Large intestine (tissue), 3 donors: ENCODE results near the gene AUTS2. TPM values are rescaled to one million over a fixed set of nuclear protein-coding genes. Genes with fewer than 3 reads are reported as not detected.

Source experiments
- DNase-seq, 2 donors: peaks; one replicate each; pipeline versions ENCODE4 v3.0.0 to v3.0.0-alpha.2; 2013
- H3K27ac ChIP-seq: one replicate; pipeline ENCODE4 v1.5.1; 2013; ENCODE audit warnings: low read length
- H3K27me3 ChIP-seq: 2 replicates; pipeline ENCODE4 v1.6.1; 2013; ENCODE audit warnings: low read length; ENCODE audit not compliant: control insufficient read depth, insufficient read depth
- H3K36me3 ChIP-seq: 2 replicates; pipeline ENCODE4 v1.6.1; 2013; ENCODE audit warnings: low read length; ENCODE audit not compliant: control insufficient read depth, insufficient read depth
- H3K4me1 ChIP-seq: one replicate; pipeline ENCODE4 v1.6.1; 2013; ENCODE audit warnings: low read length; ENCODE audit not compliant: control insufficient read depth, insufficient read depth
- H3K4me3 ChIP-seq: one replicate; pipeline ENCODE4 v1.5.1; 2013; ENCODE audit warnings: low read length
- H3K9me3 ChIP-seq: one replicate; pipeline ENCODE4 v1.6.1; 2013; ENCODE audit warnings: mild to moderate bottlenecking, low read depth, low read length, moderate library complexity; ENCODE audit not compliant: control insufficient read depth
- WGBS: methylation state at CpG from one replicate; pipeline ENCODE4 v1.1.5; 2013; ENCODE audit warnings: low lambda C conversion rate; ENCODE audit not compliant: insufficient coverage; 5-methylcytosine and 5-hydroxymethylcytosine counted together
- polyA plus RNA-seq: library from polyadenylated mRNA; unstranded; fragments of 120-200 nt; gene quantifications from one replicate; pipeline ENCODE4 v1.2.1, GENCODE V29; 2013

AUTS2 gene
- polyA plus RNA-seq, 1 donor = 51.3 TPM

DNA sequence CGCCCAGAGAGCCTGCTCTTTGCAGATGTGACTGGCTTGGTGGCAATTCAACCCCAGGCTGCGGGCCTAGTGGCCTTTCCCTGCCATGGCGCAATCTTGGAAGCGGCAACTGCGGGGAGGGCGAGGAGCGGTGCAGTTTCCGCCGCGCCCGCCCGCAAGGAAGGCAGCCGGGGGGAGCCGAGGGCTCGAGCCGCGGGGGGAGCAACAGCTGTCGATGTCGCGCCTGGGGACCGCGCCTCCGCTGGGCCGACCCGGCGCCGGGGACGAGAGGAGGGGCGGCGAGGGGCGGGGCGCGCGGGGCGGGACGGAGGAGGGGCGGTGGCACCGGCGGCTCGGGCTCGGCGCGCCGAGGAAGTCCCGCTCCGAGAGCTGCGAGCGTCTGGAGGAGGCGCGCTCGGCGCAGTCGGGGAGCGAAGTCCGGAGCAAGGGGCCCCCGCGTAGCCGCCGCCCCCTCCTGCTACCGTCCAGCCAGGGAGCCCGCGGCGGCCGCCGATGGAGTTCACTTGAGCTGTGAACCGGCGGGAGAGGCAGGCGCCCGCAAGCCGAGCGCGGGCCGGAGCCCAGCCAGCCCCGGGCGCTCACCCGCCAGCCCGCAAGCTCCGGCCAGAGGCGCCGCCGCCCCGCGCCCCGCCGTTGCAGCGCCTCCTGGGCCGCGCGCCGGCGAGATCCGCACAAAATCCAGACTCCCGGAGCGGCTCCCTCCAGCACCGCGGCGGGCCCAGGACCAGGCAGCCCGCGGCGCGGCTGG, 1095.6 kb downstream of the AUTS2 start:
- peaks cover 2% of the 10 kb centered on the region for H3K36me3 ChIP-seq
- WGBS = no CpG with 5 or more reads among the region's 101 CpGs

DNA sequence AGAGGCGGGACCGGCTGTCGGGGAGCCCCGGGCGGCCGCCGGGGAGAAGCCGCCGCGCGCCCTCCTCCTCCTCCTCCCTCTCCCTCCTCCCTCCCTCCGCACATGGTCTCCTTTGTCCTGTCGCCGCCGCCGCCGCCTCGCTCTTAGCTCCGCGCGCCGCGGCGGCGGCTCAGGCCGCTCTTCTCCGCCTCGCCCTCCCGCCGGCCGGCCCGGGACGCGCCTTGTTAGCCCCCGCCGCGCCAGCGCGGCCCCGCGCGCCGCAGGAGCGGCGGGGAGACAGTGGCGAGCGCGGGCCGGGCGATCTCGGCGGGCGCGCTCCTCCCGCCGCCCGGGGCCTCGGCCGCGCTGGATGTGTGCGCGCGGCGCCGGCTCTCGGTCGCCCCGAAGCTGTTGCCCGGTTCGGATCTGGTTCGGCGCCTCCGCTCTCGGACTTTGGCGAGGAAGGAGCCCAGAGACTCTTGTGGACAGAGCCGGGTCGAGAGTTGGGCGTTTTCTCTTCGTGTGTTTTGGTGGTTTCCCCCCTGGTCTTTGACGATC, 1096.2 kb downstream of the AUTS2 start:
- Histone ChIP-seq H3K27ac (peak overlapping the region; percentile 82), H3K36me3 (peaks cover 7% of the 10 kb centered on the region), H3K27me3 (no peaks in the 10 kb centered on the region), H3K9me3 (no peaks in the 10 kb centered on the region), H3K4me1 (peaks cover 7% of the 10 kb centered on the region), H3K4me3 (peak overlapping the region; percentile 93)
- DNase-seq = peak; percentile 37 to 81
- no CpG with 5 or more reads among the region's 80 CpGs for WGBS

More for the DNA sequence above, 1095.6 kb downstream of the AUTS2 start:
- Histone ChIP-seq H3K4me1 (peaks cover 7% of the 10 kb centered on the region), H3K27ac (peak overlapping the region; percentile 57), H3K4me3 (peak overlapping the region; percentile 46), H3K9me3 (no peaks in the 10 kb centered on the region), H3K27me3 (no peaks in the 10 kb centered on the region)
- peak; percentile 84 to 94 for DNase-seq

- no peaks in the 10 kb centered on the region for H3K9me3 ChIP-seq
- H3K36me3 ChIP-seq = peaks cover 10% of the 10 kb centered on the region
- no peaks in the 10 kb centered on the region for H3K27me3 ChIP-seq
- peak overlapping the region; percentile 93 for H3K4me3 ChIP-seq
- H3K4me1 ChIP-seq = peaks cover 7% of the 10 kb centered on the region
- peak in 1 of 2 donors; percentile 68 for DNase-seq
- WGBS = 0% methylated on average over 7 of the region's 77 CpGs
- H3K27ac ChIP-seq = peak overlapping the region; percentile 82
These were observed 1096.9 kb downstream of the AUTS2 start for GRCh38 chr7:70694971-70695794.

DNA sequence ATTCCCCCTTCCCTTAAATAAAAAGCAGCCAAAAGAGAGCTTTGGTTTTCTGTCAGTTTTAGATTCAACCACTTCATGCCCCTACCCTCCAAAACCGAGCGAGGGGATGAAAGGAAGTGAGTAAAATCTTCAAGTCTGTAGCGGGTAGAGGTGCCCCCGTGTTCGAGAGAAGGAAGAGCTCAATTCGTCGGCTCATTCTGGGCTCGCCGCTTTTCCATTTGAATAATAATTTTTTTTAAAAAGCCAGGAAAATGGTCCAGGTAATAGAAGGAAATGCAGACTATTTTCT, 1097.5 kb downstream of the AUTS2 start:
- 0% methylated on average over 7 of the region's 9 CpGs for WGBS
- no peak for DNase-seq
- peaks cover 12% of the 10 kb centered on the region for H3K36me3 ChIP-seq

DNA sequence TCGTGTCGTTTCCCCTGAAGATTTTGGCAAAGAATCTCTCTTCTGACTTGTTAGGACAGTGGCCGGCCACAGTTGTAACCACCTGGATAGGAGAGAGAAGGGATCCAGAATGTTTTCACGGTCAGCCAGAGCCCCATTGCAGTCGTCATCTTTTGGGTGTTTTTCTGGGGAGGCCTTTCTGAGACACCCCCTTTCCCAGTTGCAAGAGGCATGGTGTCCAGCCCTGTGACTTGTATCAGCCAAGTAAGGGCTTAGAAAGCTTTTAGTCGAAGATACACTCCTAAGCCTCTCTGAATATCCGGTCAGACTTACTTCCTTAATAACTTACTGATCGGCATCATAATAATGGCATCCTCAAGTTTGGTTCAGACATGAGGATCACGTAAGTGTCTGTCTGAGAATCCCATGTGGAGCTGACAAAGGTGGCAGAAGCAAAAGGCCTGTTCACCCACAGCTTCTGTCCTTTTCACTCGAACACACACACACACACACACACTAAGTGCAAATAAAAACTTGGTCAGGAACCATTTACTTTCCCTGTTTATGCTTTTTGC, 1098.0 kb downstream of the AUTS2 start:
- Histone ChIP-seq H3K27me3 (no peaks in the 10 kb centered on the region), H3K4me3 (peak overlapping the region; percentile 93), H3K9me3 (no peaks in the 10 kb centered on the region), H3K4me1 (peaks cover 7% of the 10 kb centered on the region), H3K36me3 (peaks cover 17% of the 10 kb centered on the region), H3K27ac (peak overlapping the region; percentile 82)
- WGBS = no CpG with 5 or more reads among the region's 10 CpGs
- peak in 1 of 2 donors; percentile 55 for DNase-seq

More for the DNA sequence above, 1097.5 kb downstream of the AUTS2 start:
- H3K4me3 ChIP-seq = peak overlapping the region; percentile 93
- H3K9me3 ChIP-seq = no peaks in the 10 kb centered on the region
- no peaks in the 10 kb centered on the region for H3K27me3 ChIP-seq
- peaks cover 7% of the 10 kb centered on the region for H3K4me1 ChIP-seq
- H3K27ac ChIP-seq = peak overlapping the region; percentile 82

DNA sequence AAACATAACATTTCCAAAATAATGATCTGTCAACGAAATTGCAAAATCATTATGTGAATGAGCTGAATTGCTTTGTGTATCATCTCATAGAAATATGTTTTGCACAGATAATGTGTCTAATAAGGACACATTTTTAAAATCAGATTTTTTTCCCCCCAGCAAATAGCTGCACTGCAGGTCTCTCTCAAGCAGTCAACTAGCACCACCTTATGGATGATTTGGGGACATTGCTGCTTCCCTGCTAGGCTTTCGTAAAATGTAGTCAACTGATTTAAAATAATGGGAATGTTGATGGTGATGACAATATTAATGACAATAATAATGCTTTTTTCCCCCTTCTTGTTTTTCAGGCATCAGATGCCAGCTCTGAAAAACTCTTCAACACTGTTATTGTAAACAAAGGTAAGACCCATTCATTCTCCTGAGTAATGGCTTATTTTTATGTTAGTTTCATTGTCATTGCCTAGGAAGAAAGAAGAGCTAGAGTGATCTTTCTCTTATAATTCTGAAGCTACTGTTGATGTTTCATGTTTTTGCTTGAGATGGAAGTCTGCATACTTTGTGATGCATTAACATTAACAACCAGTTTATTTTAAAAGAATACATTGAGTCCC, 1100.1 kb downstream of the AUTS2 start:
- no peak overlapping the region for H3K4me3 ChIP-seq
- peaks cover 25% of the 10 kb centered on the region for H3K36me3 ChIP-seq
- H3K4me1 ChIP-seq = peaks cover 2% of the 10 kb centered on the region
- no peaks in the 10 kb centered on the region for H3K27me3 ChIP-seq
- no peaks in the 10 kb centered on the region for H3K9me3 ChIP-seq
- peak; percentile 42 to 55 for DNase-seq
- WGBS = 20% methylated on average over 1 of the region's 2 CpGs
- no peak overlapping the region for H3K27ac ChIP-seq

DNA sequence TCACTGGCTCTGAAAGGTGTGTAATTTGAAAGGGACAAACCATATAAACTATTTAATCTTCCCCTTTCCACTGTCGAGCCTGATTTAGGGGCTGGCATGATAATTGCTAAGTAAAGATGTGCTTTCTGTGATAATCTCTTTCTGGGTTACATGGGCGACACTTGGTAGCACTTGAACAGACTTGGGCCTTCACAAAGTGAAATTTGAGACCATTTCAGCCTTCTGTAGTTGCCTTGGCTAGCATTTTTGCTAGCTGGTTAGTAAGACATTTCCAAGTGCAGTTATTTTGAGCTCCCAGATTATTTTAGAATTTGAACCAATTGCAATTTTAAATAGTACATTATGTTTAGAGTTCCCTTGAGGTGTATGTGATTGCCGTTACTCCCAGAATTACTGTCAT, 1101.0 kb downstream of the AUTS2 start:
- WGBS = no CpG with 5 or more reads among the region's 3 CpGs
- H3K4me1 ChIP-seq = no peaks in the 10 kb centered on the region
- no peak for DNase-seq
- no peak overlapping the region for H3K27ac ChIP-seq
- H3K9me3 ChIP-seq = no peaks in the 10 kb centered on the region
- no peaks in the 10 kb centered on the region for H3K27me3 ChIP-seq
- peaks cover 25% of the 10 kb centered on the region for H3K36me3 ChIP-seq
- H3K4me3 ChIP-seq = no peak overlapping the region

- no peaks in the 10 kb centered on the region for H3K27me3 ChIP-seq
- no peaks in the 10 kb centered on the region for H3K9me3 ChIP-seq
- no peak overlapping the region for H3K4me3 ChIP-seq
- 78% methylated on average over 3 of the region's 11 CpGs for WGBS
- H3K27ac ChIP-seq = no peak overlapping the region
- H3K4me1 ChIP-seq = no peaks in the 10 kb centered on the region
- DNase-seq = no peak
- H3K36me3 ChIP-seq = peaks cover 25% of the 10 kb centered on the region
These were observed 1102.0 kb downstream of the AUTS2 start for GRCh38 chr7:70700055-70700940.

DNA sequence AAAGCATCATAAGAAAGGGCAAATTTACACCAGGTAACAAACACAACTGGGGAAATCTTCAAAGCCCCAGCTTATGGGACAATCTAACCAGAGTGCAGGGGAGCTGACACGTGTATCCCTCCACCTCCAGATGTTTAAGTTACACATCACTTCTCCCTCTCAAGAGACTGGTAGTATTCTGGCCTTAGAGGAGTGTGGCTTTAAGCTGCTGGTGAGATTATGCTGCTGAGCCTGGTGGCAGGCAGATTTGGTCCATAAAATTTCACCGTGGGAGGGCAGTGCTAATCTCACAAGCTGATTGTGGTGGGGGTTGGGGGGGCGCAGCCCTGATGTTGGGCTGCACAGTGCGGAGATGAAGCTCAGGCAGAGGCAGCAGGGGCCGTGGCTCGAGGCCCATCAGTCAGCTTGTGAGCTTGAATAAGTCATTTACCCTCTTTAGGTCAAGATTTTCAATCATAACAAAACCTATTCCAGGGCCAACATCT, 1102.7 kb downstream of the AUTS2 start:
- no CpG with 5 or more reads among the region's 6 CpGs for WGBS

More for the DNA sequence above, 1102.7 kb downstream of the AUTS2 start:
- Histone ChIP-seq H3K27ac (no peak overlapping the region), H3K36me3 (peaks cover 25% of the 10 kb centered on the region), H3K4me3 (no peak overlapping the region), H3K9me3 (no peaks in the 10 kb centered on the region), H3K4me1 (no peaks in the 10 kb centered on the region), H3K27me3 (no peaks in the 10 kb centered on the region)
- DNase-seq = no peak
